Adipocyte (in vitro differentiated cells): Measurements from ENCODE around the gene AVP.
A peak's percentile ranks its signal among the peaks of the same experiment; 100 is the strongest.
"Not testable (repeated sequence)": the region's sequence is repeated elsewhere in the genome, so short reads cannot be mapped to it uniquely, and the experiment has no call there.

Experiments
- DNase-seq: peaks from one replicate; pipeline ENCODE4 v3.0.0-alpha.2; 2015; ENCODE audit warnings: low read depth
- H3K27me3 ChIP-seq: replicated peaks from 2 replicates; pipeline ENCODE4 v1.7.0; 2013; ENCODE audit warnings: mild to moderate bottlenecking, low read length, moderate library complexity; ENCODE audit not compliant: control insufficient read depth, insufficient read depth
- H3K36me3 ChIP-seq: 2 replicates; pipeline ENCODE4 v1.7.0; 2013; ENCODE audit warnings: low read length, mild to moderate bottlenecking, moderate library complexity; ENCODE audit not compliant: control insufficient read depth, insufficient read depth, severe bottlenecking
- H3K4me1 ChIP-seq: 2 replicates; pipeline ENCODE4 v1.7.0; 2013; ENCODE audit warnings: mild to moderate bottlenecking, low read length, moderate library complexity; ENCODE audit not compliant: control insufficient read depth, insufficient read depth
- H3K4me3 ChIP-seq: 2 replicates; pipeline ENCODE4 v1.7.0; 2013; ENCODE audit warnings: mild to moderate bottlenecking, low read length, moderate library complexity
- H3K9ac ChIP-seq: 2 replicates; pipeline ENCODE4 v1.7.0; 2013; ENCODE audit warnings: mild to moderate bottlenecking, low read length, moderate library complexity
- H3K9me3 ChIP-seq: 2 replicates; pipeline ENCODE4 v1.7.0; 2013; ENCODE audit warnings: mild to moderate bottlenecking, low read length, moderate library complexity; ENCODE audit not compliant: control insufficient read depth

Gene AVP

DNA sequence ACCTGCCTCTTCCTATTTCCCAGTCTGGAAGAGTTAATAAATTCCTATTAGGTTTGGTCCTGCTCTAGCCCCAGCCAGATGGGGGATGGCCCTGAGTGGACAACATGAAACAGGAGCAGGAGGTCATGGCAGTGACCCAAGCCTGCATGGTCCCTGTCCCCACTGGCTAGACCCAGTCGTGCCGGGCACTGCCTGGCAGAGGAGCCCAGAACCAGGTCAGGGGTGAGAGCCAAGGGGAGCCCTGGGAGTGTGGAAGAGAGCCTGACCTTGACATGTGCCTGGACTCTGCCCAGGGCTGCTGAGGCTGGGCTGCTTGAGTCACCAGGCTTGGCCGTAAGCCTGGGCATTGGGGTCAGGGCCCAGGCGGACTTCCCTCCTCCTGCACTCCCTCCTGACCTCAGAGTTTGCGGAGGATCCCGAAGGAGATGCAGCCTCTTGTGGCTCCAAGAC lies 3.6 kb downstream of the AVP start:
- Histone ChIP-seq H3K36me3 (no peaks in the 10 kb centered on the region), H3K4me1 (peaks cover 23% of the 10 kb centered on the region), H3K9ac (no peak overlapping the region), H3K27me3 (peaks cover 7% of the 10 kb centered on the region), H3K9me3 (no peaks in the 10 kb centered on the region), H3K4me3 (no peak overlapping the region)
- DNase-seq = no peak

GRCh38 chr20:3077618-3078134 lies 6.8 kb downstream of the AVP start:
- no peak overlapping the region for H3K4me3 ChIP-seq
- no peak overlapping the region for H3K9ac ChIP-seq
- H3K9me3 ChIP-seq = no peaks in the 10 kb centered on the region
- no peaks in the 10 kb centered on the region for H3K27me3 ChIP-seq
- peaks cover 23% of the 10 kb centered on the region for H3K4me1 ChIP-seq
- no peaks in the 10 kb centered on the region for H3K36me3 ChIP-seq
- DNase-seq = no peak

GRCh38 chr20:3075315-3075714 lies 9.2 kb downstream of the AVP start:
- not testable (repeated sequence) for H3K9me3 ChIP-seq, H3K27me3 ChIP-seq, DNase-seq, H3K4me3 ChIP-seq, H3K36me3 ChIP-seq, H3K9ac ChIP-seq
- peaks cover 12% of the 10 kb centered on the region for H3K4me1 ChIP-seq

DNA sequence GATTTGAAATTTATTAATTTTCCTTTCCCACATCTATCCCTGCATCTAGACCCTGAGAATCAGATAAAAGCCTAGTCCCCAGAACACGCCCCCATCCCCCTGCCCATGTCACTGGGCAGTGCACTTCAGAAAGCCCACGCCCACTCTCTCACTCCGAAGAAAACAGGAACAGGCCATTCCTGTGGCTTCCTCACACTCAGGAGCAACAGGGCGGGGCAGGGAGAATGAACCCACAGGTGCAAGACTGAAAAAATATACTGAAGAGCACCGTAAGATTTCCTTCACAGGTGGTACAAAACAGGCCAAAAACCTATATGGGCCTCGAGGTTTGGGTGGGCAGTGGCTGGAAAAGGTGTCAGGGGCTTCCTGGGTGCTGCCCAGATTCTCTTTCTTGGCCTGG lies 9.7 kb downstream of the AVP start:
- Histone ChIP-seq H3K4me3 (no peak overlapping the region), H3K27me3 (peaks cover 8% of the 10 kb centered on the region), H3K9me3 (no peaks in the 10 kb centered on the region), H3K9ac (no peak overlapping the region), H3K4me1 (peaks cover 10% of the 10 kb centered on the region), H3K36me3 (no peaks in the 10 kb centered on the region)
- DNase-seq = no peak

DNA sequence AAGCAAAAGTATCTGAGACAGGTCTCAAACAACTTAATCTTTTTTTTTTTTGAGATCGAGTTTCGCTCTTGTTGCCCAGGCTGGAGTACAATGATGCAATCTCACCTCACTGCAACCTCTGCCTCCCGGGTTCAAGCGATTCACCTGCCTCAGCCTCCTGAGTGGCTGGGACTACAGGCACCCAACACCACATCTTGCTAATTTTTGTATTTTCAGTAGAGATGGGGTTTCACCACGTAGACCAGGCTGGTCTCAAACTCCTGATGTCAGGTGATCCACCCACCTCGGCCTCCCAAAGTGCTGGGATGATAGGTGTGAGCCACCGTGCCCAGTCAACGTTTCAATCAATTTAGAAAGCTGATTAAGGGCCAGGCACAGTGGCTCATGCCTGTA lies 11.3 kb downstream of the AVP start:
- peaks cover 14% of the 10 kb centered on the region for H3K4me1 ChIP-seq
- not testable (repeated sequence) for H3K36me3 ChIP-seq, H3K9me3 ChIP-seq, H3K9ac ChIP-seq, H3K27me3 ChIP-seq, DNase-seq, H3K4me3 ChIP-seq

GRCh38 chr20:3072530-3073250 lies 11.8 kb downstream of the AVP start:
- Histone ChIP-seq H3K27me3 (peaks cover 8% of the 10 kb centered on the region), H3K9me3 (no peaks in the 10 kb centered on the region), H3K36me3 (no peaks in the 10 kb centered on the region), H3K4me1 (peaks cover 19% of the 10 kb centered on the region), H3K9ac (no peak overlapping the region), H3K4me3 (no peak overlapping the region)
- DNase-seq = no peak

DNA sequence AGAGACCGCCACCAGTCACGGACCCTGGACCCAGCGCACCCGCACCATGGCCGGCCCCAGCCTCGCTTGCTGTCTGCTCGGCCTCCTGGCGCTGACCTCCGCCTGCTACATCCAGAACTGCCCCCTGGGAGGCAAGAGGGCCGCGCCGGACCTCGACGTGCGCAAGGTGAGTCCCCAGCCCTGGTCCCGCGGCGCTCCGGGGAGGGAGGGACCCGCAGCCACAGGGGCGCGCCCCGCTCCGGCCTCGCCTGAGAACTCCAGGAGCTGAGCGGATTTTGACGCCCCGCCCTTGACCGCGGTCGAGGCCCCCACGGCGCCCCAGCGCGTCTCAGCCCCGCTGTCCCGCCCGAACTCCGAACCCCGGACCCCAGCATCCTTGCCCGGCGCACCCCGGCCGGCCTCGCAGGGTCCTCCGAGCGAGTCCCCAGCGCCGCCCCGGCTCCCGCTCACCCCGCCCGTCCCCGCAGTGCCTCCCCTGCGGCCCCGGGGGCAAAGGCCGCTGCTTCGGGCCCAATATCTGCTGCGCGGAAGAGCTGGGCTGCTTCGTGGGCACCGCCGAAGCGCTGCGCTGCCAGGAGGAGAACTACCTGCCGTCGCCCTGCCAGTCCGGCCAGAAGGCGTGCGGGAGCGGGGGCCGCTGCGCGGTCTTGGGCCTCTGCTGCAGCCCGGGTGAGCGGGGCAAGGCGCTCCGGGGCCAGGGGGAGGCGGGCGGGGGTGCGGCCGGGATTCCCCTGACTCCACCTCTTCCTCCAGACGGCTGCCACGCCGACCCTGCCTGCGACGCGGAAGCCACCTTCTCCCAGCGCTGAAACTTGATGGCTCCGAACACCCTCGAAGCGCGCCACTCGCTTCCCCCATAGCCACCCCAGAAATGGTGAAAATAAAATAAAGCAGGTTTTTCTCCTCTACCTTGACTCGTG lies 12.7 kb downstream of the AVP start, which contains the start of gene OXT:
OXT (plus strand) TSS at position 11 of the 920 bp plus-strand sequence; CDS start at position 47, 36 bp downstream.
- peak within 1 kb of the TSS; percentile 63 for H3K4me3 ChIP-seq

GRCh38 chr20:3071266-3071609 lies 13.3 kb downstream of the AVP start:
- H3K27me3 ChIP-seq = peaks cover 8% of the 10 kb centered on the region

More for the DNA sequence above, 12.7 kb downstream of the AVP start, which contains the start of gene OXT:
- H3K9me3 ChIP-seq = no peaks in the 10 kb centered on the region
- peak; percentile 56 for DNase-seq
- peak within 1 kb of the TSS; percentile 34 for H3K9ac ChIP-seq
- no peaks in the 10 kb centered on the region for H3K36me3 ChIP-seq
- peaks cover 28% of the 10 kb centered on the region for H3K4me1 ChIP-seq
- peaks cover 8% of the 10 kb centered on the region for H3K27me3 ChIP-seq

DNA sequence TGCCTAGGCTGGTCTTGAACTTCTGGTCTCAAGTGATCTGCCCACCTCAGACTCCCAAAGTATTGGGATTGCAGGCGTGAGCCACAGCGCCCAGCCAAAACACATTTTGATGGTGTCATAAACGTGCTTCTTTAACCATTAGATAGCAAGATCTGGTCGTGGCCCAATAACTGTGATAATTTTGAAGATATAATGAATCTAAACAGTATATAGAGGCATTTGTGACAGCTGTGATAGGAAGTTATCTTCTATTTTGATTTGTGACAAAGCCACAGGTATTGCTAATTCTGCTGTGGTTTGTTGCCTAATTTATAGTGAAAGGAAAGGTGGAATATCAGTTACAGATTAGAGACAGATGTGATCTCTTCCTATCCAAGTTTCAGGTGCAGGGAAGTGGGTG lies 13.8 kb downstream of the AVP start:
- DNase-seq = no peak

More at GRCh38 chr20:3071266-3071609, 13.3 kb downstream of the AVP start:
- Histone ChIP-seq H3K36me3 (no peaks in the 10 kb centered on the region), H3K9me3 (no peaks in the 10 kb centered on the region), H3K4me1 (peaks cover 32% of the 10 kb centered on the region), H3K9ac (peak overlapping the region; percentile 34), H3K4me3 (peak overlapping the region; percentile 63)
- no peak for DNase-seq

GRCh38 chr20:3068986-3069900 lies 15.3 kb downstream of the AVP start:
- Histone ChIP-seq H3K9ac (no peak overlapping the region), H3K27me3 (peaks cover 8% of the 10 kb centered on the region), H3K4me1 (peaks cover 46% of the 10 kb centered on the region), H3K9me3 (no peaks in the 10 kb centered on the region), H3K4me3 (no peak overlapping the region), H3K36me3 (no peaks in the 10 kb centered on the region)
- DNase-seq = peak; percentile 20

More for the DNA sequence above, 13.8 kb downstream of the AVP start:
- peaks cover 37% of the 10 kb centered on the region for H3K4me1 ChIP-seq
- H3K9me3 ChIP-seq = no peaks in the 10 kb centered on the region
- H3K36me3 ChIP-seq = no peaks in the 10 kb centered on the region
- no peak overlapping the region for H3K9ac ChIP-seq
- H3K4me3 ChIP-seq = no peak overlapping the region
- H3K27me3 ChIP-seq = peaks cover 8% of the 10 kb centered on the region
